Epidermal melanocyte (primary cell): Measurements from ENCODE around the gene MRPL10.

ENCODE experiments used
- DNase-seq: peaks from one replicate; pipeline ENCODE4 v3.0.0; 2011; ENCODE audit warnings: low spot score; ENCODE audit not compliant: insufficient read length

The MRPL10 gene

GRCh38 chr17:47840001-47840741 lies 8.8 kb upstream of the MRPL10 start:
- no peak for DNase-seq

DNA sequence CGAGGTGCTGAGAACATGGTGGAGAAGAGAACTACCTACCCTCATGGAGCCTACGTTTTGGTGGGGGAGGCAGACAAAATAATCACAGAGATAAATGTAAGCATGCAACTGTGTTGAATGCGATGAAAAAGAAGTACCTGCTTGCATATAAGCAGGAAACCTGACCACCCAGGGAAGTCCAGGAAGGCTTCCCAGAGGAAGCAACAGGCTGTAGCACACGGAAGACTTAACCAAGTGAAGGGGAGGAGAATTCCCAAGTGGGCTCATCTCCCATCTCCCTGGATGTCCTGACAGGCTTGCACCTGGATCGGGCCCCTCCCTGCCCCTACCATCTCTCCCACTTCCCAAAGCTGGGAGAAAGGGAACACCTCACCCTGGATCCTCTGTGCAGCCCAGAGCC lies 7.7 kb upstream of the MRPL10 start:
- DNase-seq: no peak

- no peak for DNase-seq
Measured at GRCh38 chr17:47838636-47839035, 7.3 kb upstream of the MRPL10 start.

DNA sequence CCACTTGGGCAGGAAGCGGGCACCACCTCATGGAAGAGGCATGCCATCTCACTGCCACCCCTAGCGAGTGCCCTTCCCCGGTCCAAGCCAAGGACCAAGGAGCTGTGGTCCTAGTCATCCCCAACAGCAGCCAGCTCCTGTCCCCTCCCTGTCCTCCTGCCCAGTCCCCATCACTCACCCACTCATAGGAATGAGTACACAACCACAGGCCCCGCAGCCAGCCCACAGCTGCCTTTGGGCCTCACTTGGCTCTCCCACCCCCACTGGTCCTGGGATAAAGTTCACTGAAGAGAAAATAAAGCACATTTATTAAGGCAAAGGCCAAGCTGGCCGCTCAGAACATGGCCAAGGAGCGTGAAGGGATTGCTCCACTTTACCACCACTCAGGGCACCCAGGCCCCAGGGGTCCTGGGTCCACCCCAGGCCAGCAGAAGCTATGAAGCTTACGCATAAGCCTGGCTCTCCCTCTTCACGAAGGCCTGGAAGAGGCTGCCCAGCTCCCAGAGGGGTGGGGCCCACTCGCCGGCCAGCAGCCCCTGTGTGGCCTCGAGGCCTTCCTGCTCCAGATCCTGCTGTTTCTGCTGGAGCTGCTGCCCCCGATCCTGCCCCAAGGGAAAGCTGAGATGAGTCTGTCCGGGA lies 6.2 kb upstream of the MRPL10 start:
- DNase-seq: no peak

DNA sequence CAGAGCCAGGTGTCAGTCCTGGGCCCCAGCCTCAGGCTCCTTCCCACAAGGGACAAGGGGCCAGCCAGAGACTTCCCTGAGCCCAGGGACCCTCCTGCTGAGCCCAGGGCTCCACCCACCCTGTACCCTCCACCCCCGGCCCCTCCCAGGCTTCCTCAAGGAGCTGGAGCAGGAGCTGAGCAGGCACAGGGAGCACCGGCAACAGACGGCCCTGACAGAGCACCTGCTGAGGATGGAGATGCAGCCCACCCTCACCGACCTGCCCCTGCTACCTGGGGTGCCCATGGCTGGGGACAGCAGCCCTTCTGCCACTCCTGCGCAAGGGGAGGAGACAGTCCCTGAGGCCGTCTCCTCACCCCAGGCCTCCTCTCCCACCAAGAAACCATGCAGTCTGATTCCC lies 5.3 kb upstream of the MRPL10 start:
- no peak for DNase-seq

- no peak for DNase-seq
Measured at GRCh38 chr17:47834756-47835155, 3.4 kb upstream of the MRPL10 start.

GRCh38 chr17:47831934-47832327 lies 590 bp upstream of the MRPL10 start:
- DNase-seq: no peak

- DNase-seq: no peak
Measured at GRCh38 chr17:47830396-47831002, 842 bp downstream of the MRPL10 start.

DNA sequence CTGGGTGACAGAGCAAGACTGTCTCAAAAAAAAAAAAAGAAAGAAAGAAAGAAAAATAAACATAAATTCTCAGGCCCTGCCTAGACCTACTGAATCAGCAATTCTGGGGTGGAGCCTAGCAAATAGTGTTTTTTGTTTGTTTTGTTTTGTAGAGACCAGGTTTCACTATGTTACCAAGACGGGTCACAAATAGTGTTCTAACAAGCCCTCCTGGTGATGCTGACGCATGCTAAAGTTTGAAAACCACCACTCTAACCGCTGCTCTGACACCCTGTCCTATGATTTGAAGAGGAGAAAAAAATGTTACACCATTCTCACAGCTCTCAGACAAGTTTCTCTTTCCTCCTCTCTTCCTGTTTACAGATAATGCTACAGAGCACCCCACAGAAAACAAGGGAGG lies 1.5 kb downstream of the MRPL10 start:
- no peak for DNase-seq

- DNase-seq: no peak
Measured at GRCh38 chr17:47823519-47823918, 7.8 kb downstream of the MRPL10 start.

GRCh38 chr17:47822785-47823184 lies 8.6 kb downstream of the MRPL10 start:
- DNase-seq: no peak

- peak; percentile 85 for DNase-seq
Measured at GRCh38 chr17:47821424-47822391, 9.6 kb downstream of the MRPL10 start, which contains the start of gene OSBPL7. Gene OSBPL7 (minus strand): TSS chr17:47821794. CDS start chr17:47820278, 1,516 bp downstream.

- DNase-seq: no peak
Measured at GRCh38 chr17:47821031-47821423, 10.3 kb downstream of the MRPL10 start.

- DNase-seq: no peak
Measured at GRCh38 chr17:47820033-47820789, 11.1 kb downstream of the MRPL10 start.

DNA sequence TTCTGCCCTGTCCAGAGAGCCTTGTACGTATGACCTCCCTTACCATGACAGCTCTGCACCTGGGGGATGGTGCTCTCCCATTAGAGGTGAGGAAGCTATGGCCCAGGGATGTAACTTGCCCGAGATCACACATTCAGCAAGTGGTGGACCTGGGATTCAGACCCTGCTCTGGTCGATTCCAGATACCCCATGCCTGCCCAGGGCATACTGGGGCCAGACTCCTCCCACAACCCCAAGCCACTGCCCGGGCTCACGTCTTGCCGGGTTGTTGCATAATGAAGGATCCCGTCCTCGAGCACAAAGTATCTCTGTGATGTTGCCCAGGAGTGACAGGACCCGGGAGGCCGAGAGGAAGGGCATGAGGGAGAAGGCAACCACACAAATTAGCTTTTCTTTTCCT lies 11.9 kb downstream of the MRPL10 start:
- DNase-seq: no peak

DNA sequence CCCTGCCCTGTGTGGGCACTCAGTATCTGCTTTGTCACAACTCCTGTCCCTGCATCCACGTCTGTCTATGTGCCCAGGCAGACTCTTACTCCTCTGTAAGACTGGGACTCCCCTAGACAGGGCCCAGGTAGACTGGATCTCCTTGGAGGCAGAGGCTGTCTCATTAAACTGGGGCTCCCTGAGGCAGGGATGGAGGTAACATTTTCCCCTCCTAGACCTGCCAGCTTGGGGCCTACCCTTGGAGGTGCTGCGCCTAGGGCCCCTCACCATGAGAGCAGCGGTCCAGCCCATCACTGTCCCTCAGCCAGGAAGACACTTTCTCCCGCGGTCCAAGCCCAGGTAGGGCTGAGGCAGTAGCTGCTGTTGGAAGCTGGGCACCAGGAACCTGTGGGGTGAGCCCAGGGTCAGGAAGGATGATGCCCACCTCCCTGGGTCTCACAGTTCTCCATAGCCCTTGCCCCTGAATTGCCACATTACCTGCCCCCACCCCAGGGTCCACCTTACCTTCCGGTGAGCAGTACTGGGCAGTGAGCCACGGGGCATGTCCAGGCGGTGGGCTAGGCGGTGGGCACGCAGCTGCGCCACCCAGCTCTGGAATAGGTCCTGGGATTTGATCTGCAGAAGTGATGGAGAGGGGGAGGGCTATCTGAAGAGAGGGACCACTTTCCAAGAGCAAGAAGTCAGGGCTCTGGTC lies 13.2 kb downstream of the MRPL10 start:
- DNase-seq: no peak

DNA sequence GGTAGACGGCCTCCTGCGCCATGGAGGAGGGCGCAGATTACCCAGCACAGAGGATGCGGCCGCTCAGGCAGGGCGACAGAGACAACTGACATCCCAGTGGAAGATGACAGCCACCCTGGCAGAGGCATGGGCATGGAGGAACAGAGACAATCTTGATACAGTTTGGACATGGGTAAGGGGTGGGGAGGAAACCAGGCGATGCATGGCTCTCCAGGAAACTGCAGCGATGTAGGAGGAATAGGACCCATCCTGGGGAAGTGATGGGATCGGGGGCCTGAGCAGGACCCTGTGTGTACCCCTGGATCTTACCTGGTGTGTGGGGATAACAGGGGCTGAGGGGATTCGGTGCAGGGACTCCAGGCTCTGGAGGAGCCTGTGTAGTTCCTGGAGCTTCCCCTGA lies 14.4 kb downstream of the MRPL10 start:
- DNase-seq: no peak

DNA sequence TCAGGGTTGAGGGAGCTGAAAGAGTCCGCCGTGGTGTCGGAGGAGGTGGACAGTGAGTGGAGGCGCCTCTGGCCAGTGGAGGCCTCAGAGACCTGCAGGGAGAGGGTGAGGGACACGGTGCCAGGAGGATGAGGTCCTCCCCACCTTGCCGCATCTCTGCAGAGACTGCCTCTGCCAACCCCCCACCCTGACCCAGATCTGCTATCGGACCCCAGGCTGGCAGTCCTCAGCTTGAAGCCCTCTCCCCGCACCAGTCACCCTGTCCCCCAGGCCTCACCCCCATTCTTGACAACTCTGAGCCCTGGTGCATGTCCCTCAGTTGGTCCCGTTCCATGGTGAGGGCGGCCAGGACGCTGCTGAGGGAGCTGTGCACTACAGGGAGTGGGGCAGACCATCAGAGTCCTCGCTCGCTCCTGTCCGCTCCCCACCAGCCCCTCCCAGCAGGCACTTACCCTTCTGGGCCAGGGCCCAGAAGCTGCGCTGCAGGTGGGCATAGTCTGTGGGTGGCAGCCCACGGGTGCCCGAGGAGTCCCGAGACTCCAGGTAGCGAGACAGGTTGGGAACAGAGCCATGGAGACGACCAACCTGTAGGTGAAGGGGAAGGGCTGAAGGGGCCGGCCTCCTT lies 15.1 kb downstream of the MRPL10 start:
- DNase-seq: no peak

- no peak for DNase-seq
Measured at GRCh38 chr17:47815106-47815918, 16.0 kb downstream of the MRPL10 start.
